Breast epithelium (tissue), 4 donors: ENCODE measurements around the gene PLPP7. TPM values are rescaled to one million over a fixed set of nuclear protein-coding genes. Genes with fewer than 3 reads are reported as not detected.

ENCODE experiments used
- DNase-seq, 2 donors: peaks; one replicate each; pipeline ENCODE4 v3.0.0-alpha.2; 2019; ENCODE audit warnings: low spot score in 2 of 2
- H3K27ac ChIP-seq, 2 donors: fragments of 200-600 bp; sonication (generic) in 1 of 2; one replicate each; pipeline ENCODE4 v1.5.1; 2016 to 2019; ENCODE audit warnings: mild to moderate bottlenecking in 1 of 2
- H3K27me3 ChIP-seq, 2 donors: fragments of 200-600 bp; sonication (generic) in 1 of 2; one replicate each; pipeline versions ENCODE4 v1.5.1 to v1.6.0; 2017 to 2019; ENCODE audit warnings: control low read depth in 1 of 2, mild to moderate bottlenecking in 1 of 2
- H3K36me3 ChIP-seq: fragments of 200-600 bp; one replicate; pipeline ENCODE4 v1.5.1; 2019
- H3K4me1 ChIP-seq, 2 donors: fragments of 200-600 bp; sonication (generic); one replicate each; pipeline ENCODE4 v1.5.1; 2016 to 2019; ENCODE audit warnings: control low read depth in 1 of 2
- H3K4me3 ChIP-seq, 3 donors: fragments of 200-600 bp; sonication (generic); 1 replicate in 2 of 3; 2 replicates in 1 of 3; pipeline ENCODE4 v1.5.1; 2016 to 2019; ENCODE audit warnings: mild to moderate bottlenecking in 3 of 3, moderate library complexity in 2 of 3
- H3K9me3 ChIP-seq, 2 donors: fragments of 200-600 bp; sonication (generic) in 1 of 2; one replicate each; pipeline ENCODE4 v1.5.1; 2016 to 2019; ENCODE audit warnings: control low read depth in 1 of 2
- CTCF ChIP-seq, 3 donors: fragments of 450-650 bp; IDR thresholded peaks; one replicate each; pipeline ENCODE4 v1.5.1; 2016 to 2017; ENCODE audit warnings: antibody characterized with exemption in 3 of 3, mild to moderate bottlenecking in 3 of 3, moderate library complexity in 3 of 3
- POLR2A ChIP-seq: fragments of 450-650 bp; IDR thresholded peaks from one replicate; pipeline ENCODE4 v1.6.1; 2016; ENCODE audit warnings: antibody characterized with exemption, mild to moderate bottlenecking, moderate library complexity
- POLR2AphosphoS5 ChIP-seq, 3 donors: sonication (generic); formaldehyde crosslinking; IDR thresholded peaks; one replicate each; pipeline ENCODE4 v1.6.1; 2017; ENCODE audit warnings: antibody characterized with exemption in 3 of 3
- intact Hi-C: fragments of 100-400 bp; cut with DNase I; formaldehyde crosslinking; loops from one replicate; pipeline ENCODE4 v1.15.1; 2023; ENCODE audit warnings: low total_unique reads
- total RNA-seq, 3 donors: library from RNA; depleted of rRNA; stranded (reverse); fragments of >200 nt; gene quantifications; one replicate each; pipeline ENCODE4 v1.1.0, GENCODE V29; 2016

Gene PLPP7
- total RNA-seq, 3 donors from 2014 or later, result 5.0 to 14.1 (median 9.3) TPM

DNA sequence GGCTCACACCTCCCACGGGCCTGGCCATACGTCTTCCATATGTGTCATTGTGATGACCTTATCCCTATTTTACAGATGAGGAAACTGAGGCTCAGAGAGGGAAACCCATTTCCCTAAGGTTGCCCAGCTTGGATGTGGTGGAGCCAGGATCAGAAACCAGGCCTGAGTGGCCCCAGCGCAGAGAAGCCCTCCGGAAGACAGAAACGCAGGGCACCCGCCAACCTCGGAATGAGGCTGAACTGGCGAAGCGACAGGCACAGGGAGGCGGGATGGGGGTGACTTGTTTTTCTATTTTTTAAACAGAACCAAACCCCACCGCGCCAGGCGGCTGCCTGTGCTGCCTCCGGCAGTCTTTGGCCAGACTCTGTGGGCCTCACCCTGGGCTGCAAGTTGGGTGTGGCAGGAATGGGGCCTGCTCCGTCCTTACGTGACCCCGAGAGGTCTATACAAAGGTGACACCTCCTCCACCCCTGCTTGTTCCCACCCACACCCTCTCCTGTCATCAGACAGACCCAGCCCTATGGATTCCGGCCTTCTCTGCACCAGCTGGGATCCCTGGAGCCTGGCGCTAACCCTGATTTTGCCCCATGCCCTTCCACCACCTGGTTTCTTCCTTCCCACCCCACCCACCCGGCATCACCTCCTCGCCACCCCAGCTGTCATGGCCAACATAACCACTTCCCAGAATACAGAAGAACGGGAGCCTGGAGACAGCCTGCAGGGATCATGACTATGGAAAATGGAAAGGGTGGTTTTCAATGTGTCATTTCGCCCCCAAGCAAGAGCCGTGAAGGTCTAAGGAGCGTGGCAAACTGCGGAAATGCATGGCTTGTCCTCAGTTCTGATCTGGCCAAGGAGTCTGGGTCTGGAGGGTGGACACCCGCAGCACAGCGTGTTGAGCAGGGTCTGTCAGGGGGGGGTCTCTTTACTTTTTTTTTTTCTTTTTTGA lies 23.6 kb downstream of the PLPP7 start:
- Histone ChIP-seq H3K4me1 (no peaks in the 10 kb centered on the region), H3K36me3 (no peaks in the 10 kb centered on the region), H3K9me3 (no peaks in the 10 kb centered on the region), H3K27ac (no peak overlapping the region), H3K27me3 (no peaks in the 10 kb centered on the region), H3K4me3 (no peak overlapping the region)
- TF ChIP-seq POLR2A (no peak), CTCF (IDR thresholded peaks at IDR 0.05) (no peak), POLR2AphosphoS5 (IDR thresholded peaks at IDR 0.05) (no peak)
- DNase-seq, result no peak
- intact Hi-C loops, result no loop called here

GRCh38 chr9:131318231-131319085 lies 28.9 kb downstream of the PLPP7 start:
- Histone ChIP-seq H3K4me3 (no peak overlapping the region), H3K36me3 (no peaks in the 10 kb centered on the region), H3K9me3 (no peaks in the 10 kb centered on the region), H3K4me1 (no peaks in the 10 kb centered on the region), H3K27me3 (no peaks in the 10 kb centered on the region), H3K27ac (peak overlapping the region in 1 of 2 donors; percentile 25)
- TF ChIP-seq POLR2AphosphoS5 (IDR thresholded peaks at IDR 0.05) (no peak), CTCF (IDR thresholded peaks at IDR 0.05) (no peak), POLR2A (no peak)
- no peak for DNase-seq
- intact Hi-C loops, result no loop called here

- Histone ChIP-seq H3K4me3 (no peak overlapping the region), H3K36me3 (no peaks in the 10 kb centered on the region), H3K4me1 (no peaks in the 10 kb centered on the region), H3K27ac (no peak overlapping the region), H3K9me3 (no peaks in the 10 kb centered on the region), H3K27me3 (no peaks in the 10 kb centered on the region)
- intact Hi-C loops, result no loop called here
- TF ChIP-seq POLR2A, result no peak
- no peak for TF ChIP-seq POLR2AphosphoS5 (IDR thresholded peaks at IDR 0.05)
- TF ChIP-seq CTCF (IDR thresholded peaks at IDR 0.05), result no peak
- DNase-seq, result no peak
Observed at GRCh38 chr9:131319486-131319885, 30.0 kb downstream of the PLPP7 start.

DNA sequence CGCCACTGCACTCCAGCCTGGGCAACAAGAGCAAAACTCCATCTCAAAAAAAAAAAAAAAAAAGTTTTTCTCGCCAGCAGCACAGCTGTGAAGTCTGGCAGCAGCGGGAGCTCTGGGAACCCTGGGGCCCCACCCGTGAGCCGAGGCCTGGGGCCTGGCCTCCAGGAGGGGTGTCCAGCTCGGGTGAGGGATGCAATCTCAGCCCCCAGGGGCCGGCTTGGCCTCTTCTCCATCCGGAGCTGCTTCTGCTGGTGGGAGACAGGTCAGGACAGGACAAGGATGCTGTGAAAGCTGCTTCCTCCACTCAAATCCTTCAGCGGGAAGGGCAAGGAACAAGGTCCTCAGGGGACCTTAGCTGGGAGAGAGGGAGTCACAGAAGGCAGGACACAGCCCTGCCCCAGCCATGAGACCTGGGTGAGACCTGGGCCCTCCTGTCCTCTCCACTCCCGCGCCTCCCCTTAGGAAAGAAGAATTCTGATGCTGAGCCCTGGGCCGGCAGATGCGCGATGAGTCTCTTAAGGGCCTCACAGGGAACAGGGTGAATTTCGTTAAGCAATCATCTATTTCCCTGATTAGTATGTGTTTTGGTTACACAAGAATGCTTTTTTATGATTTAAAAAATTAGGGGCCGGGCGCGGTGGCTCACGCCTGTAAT lies 30.6 kb downstream of the PLPP7 start:
- DNase-seq, result no peak

More for the DNA sequence above, 30.6 kb downstream of the PLPP7 start:
- Histone ChIP-seq H3K27me3 (no peaks in the 10 kb centered on the region), H3K9me3 (no peaks in the 10 kb centered on the region), H3K27ac (peak overlapping the region in 1 of 2 donors; percentile 68), H3K4me3 (no peak overlapping the region), H3K36me3 (no peaks in the 10 kb centered on the region), H3K4me1 (no peaks in the 10 kb centered on the region)
- intact Hi-C loops, result no loop called here
- TF ChIP-seq CTCF (IDR thresholded peaks at IDR 0.05) (no peak), POLR2A (no peak), POLR2AphosphoS5 (IDR thresholded peaks at IDR 0.05) (no peak)
